Measurements from ENCODE around the gene KCNA3. TPM values are rescaled to one million over a fixed set of nuclear protein-coding genes. Genes with fewer than 3 reads are reported as not detected.
A peak's percentile ranks its signal among the peaks of the same experiment; 100 is the strongest.

KCNA3 gene
- total RNA-seq = 0.47 TPM
- long read RNA-seq = 0 reads

DNA sequence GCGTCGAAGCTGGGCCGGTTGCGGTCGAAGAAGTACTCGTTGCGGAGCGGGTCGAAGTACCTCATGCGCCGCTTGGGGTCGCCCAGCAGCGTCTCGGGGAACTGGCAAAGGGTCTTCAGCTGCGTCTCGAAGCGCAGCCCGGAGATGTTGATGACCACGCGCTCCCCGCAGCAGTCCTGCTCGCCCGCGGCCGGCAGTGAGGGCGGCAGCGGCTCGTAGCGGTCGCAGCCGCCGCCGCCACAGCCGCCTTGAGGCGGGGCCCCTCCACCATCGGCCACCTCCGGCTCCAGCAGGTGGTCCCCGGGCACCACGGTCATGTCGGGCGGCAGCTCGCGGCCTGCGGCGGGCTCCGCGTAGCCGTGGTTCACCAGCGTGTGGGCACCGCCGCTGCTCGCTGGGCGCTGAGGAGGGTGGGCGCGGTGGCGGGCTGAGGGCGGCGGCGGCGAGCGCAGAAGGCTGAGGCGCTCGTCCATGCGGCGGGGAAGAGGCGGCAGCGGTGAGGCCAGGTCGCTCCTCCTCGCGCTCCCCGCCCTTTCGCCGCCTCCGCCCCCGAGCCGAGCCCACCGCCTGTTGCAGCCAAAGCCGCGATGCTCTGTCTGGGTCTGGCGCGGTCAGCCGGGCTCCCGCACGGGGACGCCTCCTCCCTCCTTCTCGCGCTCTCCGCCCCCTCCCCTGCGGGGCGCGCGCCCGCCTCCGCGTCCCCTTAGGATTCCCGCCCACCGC is at the start of gene KCNA3:
Gene KCNA3, minus strand, starts transcription at position 604 of the 723 bp plus-strand sequence. Its CDS starts 131 bp downstream, at position 473.
- intact Hi-C loops (cut with micrococcal nuclease) = no loop called here
- DNase-seq (peak; percentile 58), ATAC-seq (peak; percentile 83)

DNA sequence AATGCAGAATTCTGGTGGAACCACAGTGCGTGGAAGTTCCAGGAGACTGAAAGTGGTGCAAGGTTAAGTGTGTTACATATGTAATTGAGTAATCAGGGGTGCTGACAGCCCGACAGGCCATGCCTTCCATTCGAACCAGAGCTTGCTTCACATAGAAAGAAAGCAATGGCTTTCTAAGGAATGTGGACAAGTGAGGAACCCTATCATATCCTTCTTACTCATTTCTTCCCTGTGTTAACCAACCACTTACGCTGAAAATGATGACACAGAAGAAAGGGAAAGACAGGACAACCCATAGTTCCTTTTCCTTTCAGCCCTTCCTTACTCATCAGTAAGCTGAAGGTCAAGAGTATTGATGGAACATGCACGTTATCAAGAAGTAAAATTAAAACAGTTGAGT is 48.1 kb upstream of the KCNA3 start:
- intact Hi-C loops (cut with micrococcal nuclease) = no loop called here
- ATAC-seq (no peak), DNase-seq (no peak)

DNA sequence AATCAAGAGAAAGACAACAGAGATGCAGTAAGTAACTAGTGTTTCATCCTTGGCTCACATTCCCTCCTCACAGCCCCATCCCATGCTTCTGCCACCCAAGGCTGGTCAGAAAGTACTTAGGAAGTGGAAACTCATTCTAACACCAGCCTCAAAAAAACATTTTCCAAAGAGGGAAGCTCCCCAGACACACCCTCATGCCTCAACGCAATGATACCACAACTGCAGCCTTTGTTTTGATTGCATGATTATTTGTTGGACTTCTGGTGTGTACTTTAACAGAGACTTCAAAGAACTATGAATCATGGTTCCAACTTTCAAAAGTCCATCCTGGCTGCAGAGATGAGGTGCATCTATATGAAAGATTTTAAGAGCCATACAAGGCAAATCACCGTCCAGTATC is 45.2 kb upstream of the KCNA3 start:
- intact Hi-C loops (cut with micrococcal nuclease) = no loop called here
- DNase-seq (no peak), ATAC-seq (no peak)

DNA sequence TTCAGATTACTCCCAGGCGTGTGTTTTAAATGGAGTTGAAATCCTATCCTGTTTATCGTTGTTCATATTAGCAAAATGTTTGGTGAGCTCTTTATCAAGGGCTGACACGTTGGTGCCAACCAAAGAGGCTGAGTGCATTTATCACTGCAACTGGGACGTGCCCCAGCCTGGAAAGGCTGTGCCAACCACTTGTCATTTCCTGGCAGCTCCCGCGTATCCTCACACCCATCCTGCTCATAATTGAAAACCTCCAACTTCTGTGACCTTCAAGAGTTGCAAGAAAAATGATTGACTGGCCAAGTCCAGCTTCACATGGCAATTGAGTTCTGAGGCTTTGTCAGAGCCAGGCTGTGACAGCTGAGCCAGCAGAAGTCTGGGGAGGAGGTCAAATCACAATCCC is 43.7 kb upstream of the KCNA3 start:
- ATAC-seq = peak; percentile 99
- DNase-seq = peak; percentile 74
- intact Hi-C loops (cut with micrococcal nuclease) = no loop called here

DNA sequence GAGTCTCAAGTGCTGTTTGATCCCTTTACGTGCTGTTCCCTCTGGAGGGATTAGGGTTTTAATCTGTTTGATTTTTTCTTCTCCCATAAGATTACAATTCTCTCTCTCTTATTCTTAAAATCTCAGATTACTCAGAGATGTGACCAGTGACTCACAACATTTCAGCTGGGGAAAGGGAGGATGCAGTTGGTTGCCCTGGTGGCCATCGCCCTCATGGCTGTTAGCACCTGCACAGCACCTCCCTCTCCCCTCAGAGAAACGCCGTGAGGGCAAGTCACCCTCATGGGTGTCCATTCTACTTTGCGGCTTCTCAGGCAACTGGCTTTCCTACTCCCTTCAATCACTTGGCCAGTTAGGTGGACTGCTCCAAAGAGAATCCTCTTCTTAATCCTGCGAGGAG is 42.4 kb upstream of the KCNA3 start:
- ATAC-seq = no peak
- intact Hi-C loops (cut with micrococcal nuclease) = no loop called here
- DNase-seq = no peak

DNA sequence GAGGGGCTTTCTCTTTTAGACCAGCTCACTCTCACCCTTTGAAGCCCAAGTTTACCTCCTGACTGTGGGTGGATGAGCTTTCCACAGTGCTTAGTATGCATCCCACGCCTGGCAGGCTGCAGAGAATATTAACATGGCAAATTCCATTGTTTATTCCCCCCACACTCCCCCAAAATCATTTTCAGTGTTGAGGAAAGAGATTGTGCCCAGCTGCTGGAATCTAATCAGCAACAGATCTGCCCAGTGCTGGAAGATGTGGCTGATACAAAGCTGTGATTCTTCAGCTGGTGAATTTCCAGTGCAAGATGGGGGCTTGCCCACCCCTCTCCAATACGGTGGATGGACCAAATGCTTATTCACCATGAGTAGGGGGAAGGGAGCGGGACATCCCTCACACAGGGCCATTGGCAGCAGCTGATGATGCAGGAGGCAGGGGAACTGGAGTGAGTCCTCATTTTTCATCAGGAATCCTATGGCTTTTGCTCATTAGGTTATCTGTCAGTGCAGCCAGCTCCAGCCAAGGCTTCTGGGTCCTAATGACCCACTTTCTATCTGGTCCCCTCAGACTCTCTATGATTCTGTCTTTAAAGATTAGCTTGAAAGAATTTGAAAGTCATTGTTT is 39.7 kb upstream of the KCNA3 start:
- DNase-seq = no peak
- no peak for ATAC-seq
- intact Hi-C loops (cut with micrococcal nuclease) = no loop called here

DNA sequence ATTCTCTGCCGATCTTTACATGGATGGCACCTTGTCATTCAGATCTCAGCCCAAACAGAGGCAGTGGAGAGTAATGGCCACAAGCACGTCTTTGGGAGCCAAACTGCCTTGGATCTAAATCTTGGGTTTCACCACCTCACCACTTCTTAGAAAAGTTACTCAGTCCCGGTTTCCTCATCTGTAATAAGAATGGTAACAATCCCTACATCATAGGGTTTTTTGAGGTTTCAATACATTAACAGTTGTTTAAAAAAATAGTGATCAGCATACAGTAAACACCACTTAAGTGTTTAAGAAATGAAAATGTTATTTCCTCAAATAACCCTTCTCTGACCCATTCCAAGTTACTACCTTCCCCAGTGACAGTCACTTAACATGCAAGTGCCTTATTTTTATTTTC is 38.5 kb upstream of the KCNA3 start:
- intact Hi-C loops (cut with micrococcal nuclease) = no loop called here
- DNase-seq (no peak), ATAC-seq (no peak)

DNA sequence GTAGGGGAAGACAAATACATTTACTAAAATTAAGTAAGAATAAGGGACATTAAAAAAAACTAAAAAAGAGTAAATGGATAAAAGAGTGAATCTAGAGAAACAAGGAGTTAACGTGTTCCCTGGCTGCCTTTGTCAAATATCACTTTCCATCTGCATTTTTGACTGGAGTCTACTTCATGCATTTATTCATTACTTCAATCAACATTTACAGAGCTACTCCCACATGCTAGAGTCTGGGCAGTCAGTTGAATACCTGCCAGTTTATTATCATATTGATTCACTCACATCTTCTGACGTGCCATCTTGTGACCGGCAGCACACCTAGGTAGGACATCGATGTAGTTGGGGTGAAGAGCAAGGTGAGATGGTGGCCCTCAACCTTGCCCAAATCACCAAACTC is 35.6 kb upstream of the KCNA3 start:
- DNase-seq (no peak), ATAC-seq (no peak)
- intact Hi-C loops (cut with micrococcal nuclease) = no loop called here

DNA sequence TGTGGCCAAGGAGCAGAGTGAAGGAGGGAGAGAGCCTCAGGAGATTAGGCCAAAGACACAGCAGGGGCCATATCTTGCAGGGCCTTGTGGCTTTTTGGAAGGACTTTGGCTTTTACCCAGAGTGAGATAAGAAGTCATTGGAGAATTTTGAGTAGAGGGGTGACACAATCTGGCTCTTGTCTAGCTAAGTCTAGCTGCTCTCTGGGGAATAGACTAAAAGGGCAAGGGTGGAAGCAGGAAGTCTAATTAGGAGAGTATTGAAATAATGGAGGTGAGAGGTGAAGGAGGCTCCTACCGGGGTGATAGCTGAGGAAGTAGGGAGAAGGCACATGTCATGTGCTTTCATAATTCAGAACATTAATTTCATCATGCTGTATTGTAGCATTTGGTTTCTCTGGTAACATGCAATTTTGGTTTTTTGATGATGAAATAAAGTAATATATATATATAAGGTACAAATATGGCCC is 34.3 kb upstream of the KCNA3 start:
- intact Hi-C loops (cut with micrococcal nuclease) = no loop called here
- DNase-seq = no peak
- ATAC-seq = no peak

DNA sequence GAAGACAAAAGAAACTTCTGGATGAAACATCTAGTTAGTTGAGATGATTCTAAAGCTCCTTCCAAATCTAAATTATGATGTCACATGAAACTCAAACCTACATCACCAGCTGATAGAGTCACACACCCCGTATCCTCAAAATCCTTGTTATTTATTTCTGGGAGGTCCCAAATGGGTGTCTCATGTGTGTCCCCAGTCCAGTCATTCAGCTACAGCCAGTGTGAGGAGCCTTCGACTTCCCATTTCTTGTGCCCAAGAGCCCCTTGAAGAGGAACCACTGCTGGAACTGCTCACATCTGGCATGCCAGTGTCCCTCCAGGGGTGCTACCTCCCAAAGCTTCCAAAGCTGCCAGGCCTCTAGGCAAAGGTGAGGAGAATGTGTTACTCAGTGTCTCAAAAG is 32.5 kb upstream of the KCNA3 start:
- ATAC-seq = no peak
- DNase-seq = no peak
- intact Hi-C loops (cut with micrococcal nuclease) = no loop called here

DNA sequence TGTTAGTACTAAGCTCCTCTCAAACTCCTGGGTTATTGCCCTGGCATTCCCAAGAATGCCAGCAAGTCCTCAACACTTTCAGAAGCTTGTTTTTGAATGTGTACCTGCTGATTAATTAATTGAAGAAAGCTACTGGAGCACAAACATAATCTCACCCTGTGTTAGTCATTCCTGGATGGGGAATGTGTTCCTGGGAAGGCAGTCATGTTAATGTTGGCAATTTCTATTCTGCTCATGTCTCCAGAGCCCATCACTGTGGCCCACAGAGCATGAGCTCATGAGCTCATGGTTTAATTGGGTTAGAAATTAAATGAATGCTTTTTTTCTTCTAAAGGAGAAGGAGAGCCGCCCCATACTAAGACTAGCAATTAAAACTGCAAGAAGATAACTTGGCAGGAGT is 31.9 kb upstream of the KCNA3 start:
- DNase-seq (no peak), ATAC-seq (no peak)
- intact Hi-C loops (cut with micrococcal nuclease) = no loop called here

DNA sequence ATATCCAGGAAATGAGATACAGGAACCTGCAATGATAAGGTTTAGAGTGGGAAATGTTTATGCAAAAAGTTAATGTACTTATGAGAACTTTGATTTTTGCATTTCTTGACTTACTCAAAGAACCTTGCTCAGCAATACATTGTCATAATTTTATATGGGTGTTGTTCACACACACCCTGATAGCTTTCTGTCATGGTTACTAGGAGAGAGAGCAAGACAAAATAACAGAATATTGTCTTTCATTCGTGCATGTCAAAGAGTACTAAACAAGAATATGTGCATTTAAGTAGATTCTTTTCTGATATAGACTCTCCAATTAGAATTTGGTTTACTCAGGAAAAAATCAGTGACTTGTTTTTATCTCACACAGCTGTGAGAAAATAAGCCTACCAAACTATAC is 27.5 kb upstream of the KCNA3 start:
- DNase-seq (no peak), ATAC-seq (no peak)
- intact Hi-C loops (cut with micrococcal nuclease) = no loop called here

DNA sequence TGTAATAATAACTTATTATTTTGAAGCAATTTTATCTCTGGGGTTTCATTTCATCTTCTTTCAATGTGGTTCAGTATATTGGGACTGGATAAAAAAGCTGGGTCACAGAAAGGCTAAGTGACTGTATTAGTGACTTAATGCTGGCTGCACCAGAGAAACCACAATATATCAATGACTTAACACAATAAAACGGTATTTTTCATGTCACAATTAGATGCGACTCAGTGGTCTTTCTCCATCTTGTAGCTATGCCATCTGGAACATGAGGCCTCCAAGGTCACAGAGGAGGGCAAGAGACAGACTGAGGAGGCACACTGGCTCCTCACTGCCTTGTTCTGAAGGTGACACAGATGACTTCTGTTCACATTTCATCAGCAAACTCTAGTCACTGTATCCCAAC is 26.0 kb upstream of the KCNA3 start:
- intact Hi-C loops (cut with micrococcal nuclease) = no loop called here
- ATAC-seq = no peak

DNA sequence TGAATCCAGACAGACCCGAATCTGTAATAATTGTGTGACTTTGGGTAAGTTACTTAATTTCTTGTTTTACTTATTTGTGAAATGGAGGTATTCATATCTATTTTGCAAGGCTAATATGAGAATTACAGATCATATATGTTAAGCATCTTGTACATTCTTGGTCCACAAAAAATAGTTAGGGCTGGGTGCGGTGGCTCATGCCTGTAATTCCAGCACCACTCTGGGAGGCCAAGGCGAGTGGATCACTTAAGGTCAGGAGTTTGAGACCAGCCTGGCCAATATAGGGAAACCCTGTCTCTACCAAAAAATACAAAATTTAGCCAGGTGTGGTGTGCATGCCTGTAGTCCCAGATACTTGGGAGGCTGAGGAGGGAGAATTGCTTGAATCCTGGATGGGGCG is 22.9 kb upstream of the KCNA3 start:
- ATAC-seq (no peak), DNase-seq (no peak)
- intact Hi-C loops (cut with micrococcal nuclease) = no loop called here

More for the DNA sequence above, 26.0 kb upstream of the KCNA3 start:
- no peak for DNase-seq

DNA sequence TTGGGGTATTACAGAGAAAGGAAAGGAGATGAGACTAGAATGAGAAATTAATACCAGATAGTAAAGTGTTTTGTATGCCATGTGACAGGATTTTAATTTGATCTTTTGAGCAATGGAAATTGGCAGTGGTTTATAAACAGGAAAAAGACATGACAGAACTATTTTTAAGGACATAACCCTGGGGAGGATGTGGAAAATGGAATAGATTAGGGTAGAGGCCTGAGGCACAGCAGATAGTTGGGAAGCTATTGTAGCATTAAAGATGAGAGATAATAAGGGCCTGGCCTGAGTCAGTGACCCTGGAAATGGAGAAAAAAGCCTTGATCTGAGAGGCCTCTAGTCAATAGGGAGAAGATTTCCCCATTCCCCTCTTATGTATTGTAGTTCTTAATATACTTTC is 22.1 kb upstream of the KCNA3 start:
- ATAC-seq = no peak

DNA sequence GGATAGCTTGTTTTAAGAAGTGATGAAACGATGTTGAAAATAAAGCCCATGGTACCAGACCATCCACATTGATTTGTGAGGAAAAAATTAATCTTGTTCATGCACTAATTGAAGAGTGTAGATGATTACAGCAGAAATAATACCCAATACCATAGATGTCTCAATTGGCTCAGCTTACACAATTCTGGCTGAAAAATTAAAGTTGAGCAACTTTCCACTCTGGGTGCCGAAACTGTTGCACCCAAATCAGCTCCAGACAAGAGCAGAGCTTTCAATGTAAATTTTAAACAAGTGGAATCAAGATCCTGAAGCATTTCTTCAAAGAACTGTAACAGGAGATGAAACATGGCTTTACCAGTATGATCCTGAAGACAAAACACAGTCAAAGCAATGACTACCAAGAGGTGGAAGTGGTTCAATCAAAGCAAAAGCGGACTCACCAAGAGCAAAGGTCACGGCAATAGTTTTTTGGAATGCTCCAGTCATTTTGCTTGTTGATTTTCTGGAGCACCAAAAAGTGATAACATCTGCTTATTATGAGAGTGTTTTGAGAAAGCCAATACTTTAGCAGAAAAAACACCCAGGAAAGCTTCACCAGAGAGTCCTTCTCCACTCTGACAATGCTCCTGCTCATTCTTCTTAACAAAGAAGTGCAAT is 16.1 kb upstream of the KCNA3 start:
- DNase-seq = no peak
- intact Hi-C loops (cut with micrococcal nuclease) = no loop called here
- ATAC-seq = no peak

More for the DNA sequence above, 22.1 kb upstream of the KCNA3 start:
- intact Hi-C loops (cut with micrococcal nuclease) = no loop called here
- no peak for DNase-seq

DNA sequence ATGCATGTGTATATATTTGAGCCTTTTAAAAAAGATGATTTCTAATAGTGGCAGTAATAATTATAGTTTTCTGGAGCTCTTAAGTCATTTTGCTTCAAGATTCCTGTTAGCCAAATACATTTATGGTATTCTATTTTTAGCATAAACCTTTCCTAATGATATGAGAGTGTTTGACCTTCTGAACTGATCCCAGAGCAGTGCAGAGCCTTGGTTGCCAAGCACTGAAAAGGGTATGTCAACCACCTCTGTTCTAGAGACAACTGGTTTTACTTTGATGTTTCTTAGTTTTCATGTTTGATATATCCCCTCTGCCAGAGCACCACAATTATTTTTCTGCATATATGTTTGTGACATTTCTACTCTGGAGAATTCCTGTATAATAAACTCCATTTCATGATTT is 15.1 kb upstream of the KCNA3 start:
- ATAC-seq (no peak), DNase-seq (no peak)
- intact Hi-C loops (cut with micrococcal nuclease) = no loop called here

DNA sequence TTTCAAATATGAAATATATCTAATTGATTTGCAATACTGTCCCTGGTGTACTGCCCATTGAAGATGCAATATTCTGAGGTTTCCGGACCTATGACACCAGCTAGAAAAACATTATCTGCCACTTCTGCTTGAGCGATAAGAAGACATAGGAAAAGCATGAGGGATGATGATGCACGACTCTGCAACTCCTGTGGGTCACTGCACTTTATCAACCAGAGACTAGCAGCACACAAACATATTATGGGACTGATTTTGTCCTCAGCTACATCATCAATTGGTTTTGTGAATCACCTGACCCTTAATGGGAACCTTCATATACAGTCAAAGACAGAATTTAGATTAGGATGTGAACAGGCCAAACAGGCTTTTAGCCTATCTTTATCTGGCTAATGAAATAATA is 13.8 kb upstream of the KCNA3 start:
- DNase-seq = no peak
- intact Hi-C loops (cut with micrococcal nuclease) = no loop called here
- no peak for ATAC-seq

DNA sequence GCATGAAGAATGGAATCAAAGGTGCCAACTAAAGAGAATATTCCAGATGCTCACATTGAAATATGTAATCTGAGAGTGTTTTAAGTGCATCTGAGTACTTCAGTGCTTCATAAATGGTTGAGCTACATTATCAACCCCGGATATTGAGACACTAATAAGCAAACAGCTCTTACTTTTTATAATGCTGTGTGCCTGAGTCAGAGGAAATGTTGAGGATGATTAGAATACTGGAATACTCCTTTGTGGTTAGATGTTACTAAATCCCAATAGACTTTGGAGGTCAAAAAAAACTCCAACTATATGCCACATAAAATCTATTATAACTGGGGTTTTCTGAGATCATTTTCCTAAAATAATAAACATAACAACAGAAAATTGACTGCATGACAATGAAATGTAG is 12.5 kb upstream of the KCNA3 start:
- no peak for ATAC-seq
- intact Hi-C loops (cut with micrococcal nuclease) = no loop called here
- no peak for DNase-seq

DNA sequence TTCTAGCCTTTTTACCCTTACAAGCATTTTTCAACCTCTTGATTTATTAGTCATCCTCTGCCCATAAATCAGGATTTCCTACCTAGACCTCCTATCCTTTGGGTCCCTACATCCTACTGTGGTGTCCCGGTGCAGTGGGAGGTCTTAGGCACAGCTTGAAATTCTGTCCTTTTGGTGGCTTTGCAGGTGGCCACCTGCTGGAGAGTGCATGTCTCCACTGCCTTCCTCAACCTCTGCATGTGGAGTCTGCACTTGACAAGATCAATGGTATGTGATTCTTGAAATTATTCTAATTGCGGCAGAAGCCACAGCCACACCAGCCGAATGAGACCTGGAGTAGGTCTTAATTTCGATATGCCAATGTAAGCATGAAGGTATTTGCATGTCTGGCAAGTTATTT is 11.4 kb upstream of the KCNA3 start:
- no peak for ATAC-seq
- intact Hi-C loops (cut with micrococcal nuclease) = no loop called here
- no peak for DNase-seq

DNA sequence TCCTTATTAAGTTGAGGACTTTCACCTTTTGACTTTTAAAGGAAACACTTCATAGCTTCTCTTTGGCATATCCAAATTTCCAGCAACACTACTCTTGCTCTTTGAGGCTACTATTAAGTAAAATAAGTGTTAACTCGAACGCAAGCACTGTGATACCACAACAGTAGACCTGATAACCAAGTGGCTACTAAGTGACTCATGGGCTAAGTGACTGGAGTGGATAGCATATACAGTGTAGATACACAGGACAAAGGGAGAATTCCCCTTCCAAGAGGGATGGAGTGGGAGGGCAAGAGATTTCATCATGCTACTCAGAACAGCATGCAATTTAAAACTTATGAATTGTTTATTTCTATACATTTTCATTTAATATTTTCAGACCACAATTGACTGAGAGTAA is 9.8 kb upstream of the KCNA3 start:
- DNase-seq = no peak
- intact Hi-C loops (cut with micrococcal nuclease) = no loop called here
- no peak for ATAC-seq
